GM08714 (cell line): ENCODE data around the gene C20orf173.

Experiments
- H3K4me3 ChIP-seq: fragments of 200-500 bp; sonication (Bioruptor generic); 2 replicates; pipeline ENCODE4 v1.5.1; 2014; ENCODE audit warnings: mild to moderate bottlenecking, low read length, inconsistent platforms
- ZNF274 ChIP-seq: IDR thresholded peaks from 2 replicates; pipeline ENCODE4 v1.6.1; 2012; ENCODE audit warnings: mild to moderate bottlenecking, low read depth, low read length

Gene C20orf173

GRCh38 chr20:35479798-35480197 lies 49.7 kb downstream of the C20orf173 start:
- no peak overlapping the region for H3K4me3 ChIP-seq
- TF ChIP-seq ZNF274, result no peak

DNA sequence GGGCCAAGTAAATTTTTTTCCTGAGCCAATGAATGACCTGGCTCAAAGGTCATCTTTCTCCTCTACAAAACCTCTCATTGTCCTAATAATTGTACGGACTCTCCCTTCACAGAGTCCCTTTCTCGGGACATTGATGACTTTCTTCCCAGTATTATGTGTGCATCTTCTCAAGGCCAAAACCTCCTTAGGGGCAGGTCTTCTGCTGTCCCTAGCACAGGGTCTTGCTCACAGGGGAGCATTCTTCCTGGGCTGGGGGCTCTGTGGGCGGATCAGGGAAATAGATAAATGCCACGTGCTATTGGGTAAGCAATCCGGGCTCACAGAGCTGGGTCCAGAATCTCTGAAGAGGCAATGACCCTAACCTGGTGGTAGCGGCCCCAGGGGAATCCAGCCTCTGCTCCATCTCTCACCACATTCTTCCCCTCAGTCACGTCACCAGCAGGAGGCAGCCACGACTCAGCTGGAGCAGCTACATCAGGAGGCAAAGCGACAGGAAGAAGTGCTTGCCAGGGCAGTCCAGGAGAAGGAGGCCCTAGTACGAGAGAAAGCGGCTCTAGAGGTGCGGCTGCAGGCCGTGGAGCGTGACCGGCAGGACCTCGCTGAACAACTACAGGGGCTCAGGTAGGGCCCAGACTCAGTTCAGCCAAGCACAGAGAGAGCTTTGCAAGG lies 50.5 kb downstream of the C20orf173 start:
- no peak overlapping the region for H3K4me3 ChIP-seq
- TF ChIP-seq ZNF274, result no peak
